HG03575 (cell line): ENCODE results near the gene SNAPC2.
"Not testable (repeated sequence)": the region's sequence is repeated elsewhere in the genome, so short reads cannot be mapped to it uniquely, and the experiment has no call there.

Experiments used
- ATAC-seq: cut with Tn5 transposase; IDR thresholded peaks from one replicate; pipeline ENCODE4 v1.9.1; 2021; ENCODE audit not compliant: unreplicated experiment, insufficient number of reproducible peaks, low FRiP score; ENCODE audit errors: extremely low read depth

Gene SNAPC2

DNA sequence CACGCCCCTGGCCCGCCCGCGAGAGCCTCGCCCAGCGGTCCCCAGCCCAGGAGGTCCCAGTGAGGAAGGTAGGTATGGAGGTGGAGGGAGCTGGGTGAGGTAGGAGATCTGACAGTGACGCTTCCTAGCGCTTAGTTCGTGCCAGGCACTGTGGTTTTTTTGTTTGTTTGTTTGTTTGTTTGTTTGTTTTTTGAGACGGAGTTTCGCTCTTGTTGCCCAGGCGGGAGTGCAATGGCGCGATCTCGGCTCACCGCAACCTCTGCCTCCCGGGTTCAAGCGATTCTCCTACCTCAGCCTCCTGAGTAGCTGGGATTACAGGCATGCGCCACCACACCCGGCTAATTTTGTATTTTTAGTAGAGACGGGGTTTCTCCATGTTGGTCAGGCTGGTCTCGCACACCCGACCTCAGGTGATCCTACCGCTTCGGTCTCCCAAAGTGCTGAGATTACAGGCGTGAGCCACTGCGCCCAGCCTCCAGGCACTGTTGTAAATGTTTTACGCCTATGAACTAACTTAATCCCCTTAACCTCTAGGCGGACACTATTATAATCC lies 2.0 kb upstream of the SNAPC2 start:
- not testable (repeated sequence) for ATAC-seq

DNA sequence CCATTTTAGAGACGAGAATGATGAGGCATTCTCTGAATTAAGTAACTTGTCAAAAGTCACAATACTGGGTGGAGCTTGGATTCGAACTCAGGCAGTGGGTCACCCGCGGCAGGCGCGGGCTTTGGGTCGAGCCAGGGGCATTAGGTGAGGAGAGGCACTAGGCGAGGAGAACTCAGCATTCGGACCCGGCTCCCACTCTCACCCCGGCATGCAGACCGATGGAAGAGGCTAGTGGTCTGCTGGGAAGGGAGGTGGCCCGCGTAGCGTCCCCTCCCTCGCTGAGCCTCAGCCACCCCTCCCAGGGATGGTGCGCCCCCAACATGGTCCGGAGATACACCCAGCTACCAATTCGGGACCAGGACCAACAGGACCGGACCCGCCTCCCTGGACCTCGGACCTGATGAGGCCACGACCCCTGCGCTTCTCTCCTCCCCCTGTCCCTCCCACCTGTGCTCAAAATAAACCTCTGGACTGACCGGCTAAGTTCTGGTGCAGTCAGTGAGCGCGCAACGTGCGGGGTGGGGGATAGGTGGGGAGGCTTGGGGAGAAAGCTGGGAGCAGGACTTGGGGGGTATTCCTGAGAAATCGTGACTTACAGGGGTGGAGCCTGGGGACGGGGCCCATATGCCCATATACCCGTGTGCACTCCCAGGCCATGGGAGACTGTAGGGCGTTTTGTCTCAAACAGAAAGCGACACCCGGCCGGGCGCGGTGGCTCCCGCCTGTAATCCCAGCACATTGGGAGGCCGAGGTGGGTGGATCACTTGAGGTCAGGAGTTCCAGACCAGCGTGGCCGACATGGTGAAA lies 1.3 kb upstream of the SNAPC2 start:
- no peak for ATAC-seq

DNA sequence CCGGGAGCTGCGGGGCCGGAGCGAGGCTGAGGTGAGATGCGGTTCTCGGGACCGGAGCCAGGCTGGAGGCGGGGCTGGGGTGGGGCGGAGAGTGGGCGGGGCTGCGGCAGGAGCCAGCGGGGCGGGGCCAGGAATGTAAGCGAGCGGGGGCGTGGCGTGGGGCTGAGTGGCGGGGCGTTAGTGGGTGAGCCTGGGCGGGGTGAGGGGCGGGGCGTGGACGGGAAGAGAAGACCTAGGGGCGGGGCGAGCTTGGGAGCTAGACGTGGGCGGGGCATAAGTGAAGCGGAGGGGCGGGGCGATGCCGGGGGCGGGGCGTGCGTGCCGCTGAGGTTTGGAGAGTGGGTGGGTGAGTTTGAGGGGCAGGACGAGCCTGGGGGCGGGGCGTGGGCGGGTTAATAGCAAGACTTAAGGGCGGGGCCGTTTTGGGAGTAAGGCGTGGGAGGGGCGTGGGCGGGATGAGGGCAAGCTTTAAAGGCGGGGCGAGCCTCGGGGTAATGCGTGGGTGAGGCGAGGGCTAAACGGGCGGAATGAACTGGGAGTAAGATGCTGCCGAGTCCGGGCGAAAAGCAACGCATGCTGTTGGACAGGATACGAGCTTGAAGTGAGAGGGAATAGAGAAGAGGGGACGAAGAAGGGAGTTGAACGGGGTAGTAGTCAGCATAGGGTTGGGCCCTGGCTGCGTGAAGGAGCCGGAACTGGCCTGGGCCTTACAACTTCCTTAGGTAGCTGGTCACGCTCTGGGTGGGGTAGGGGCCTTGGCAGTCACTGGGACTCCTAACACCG lies 572 bp downstream of the SNAPC2 start:
- no peak for ATAC-seq

DNA sequence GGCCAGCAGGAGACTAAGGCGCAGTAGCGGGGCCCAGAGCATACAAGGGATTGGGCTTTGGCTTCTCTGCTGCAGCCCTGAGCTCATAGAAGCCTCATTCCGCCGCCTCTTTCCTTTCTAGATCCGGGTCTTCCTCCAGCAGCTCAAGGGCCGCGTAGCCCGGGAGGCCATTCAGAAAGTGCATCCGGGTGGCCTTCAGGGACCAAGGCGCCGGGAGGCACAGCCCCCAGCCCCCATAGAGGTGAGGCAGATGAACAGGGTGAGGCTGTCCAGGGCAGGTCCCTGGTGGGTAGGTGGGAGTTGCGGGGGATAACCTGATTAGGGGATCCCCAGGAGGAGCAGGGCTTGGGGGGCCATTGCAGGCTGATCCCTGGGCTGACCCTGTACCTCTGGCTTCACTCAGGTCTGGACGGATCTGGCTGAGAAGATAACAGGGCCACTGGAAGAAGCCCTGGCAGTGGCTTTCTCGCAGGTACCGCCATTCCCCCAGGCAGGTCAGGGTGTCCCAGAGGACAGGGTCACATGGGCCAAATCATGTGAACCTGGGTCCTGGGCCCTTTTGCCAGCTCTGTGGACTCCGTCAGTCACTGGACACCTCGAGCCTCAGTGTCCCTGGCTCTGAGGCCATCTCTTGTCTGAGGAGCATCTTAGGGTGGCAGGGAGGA lies 1.3 kb downstream of the SNAPC2 start:
- no peak for ATAC-seq

DNA sequence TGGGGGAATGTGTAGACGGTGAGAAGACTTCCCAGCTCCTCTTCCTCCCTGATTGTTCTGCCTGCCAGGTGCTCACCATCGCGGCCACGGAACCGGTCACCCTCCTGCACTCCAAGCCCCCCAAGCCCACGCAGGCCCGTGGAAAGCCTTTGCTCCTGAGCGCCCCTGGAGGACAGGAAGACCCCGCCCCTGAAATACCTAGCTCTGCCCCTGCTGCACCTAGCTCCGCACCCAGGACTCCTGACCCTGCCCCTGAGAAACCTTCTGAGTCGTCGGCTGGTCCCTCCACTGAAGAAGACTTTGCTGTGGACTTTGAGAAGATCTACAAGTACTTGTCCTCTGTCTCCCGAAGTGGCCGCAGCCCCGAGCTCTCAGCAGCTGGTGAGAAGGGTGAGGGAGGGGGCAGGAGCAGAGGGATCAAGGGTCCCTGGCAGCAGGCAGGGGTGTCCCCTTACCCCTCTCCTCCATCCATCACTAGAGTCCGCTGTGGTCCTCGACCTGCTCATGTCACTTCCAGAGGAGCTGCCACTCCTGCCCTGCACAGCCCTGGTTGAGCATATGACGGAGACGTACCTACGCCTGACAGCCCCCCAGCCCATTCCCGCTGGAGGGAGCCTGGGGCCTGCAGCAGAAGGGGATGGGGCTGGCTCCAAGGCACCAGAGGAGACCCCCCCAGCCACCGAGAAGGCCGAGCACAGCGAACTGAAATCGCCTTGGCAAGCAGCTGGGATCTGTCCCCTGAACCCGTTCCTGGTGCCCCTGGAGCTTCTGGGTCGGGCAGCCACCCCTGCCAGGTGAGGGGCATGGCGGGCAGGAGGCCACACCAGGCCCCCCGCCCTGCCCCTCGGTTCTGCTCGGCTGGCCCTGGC lies 2.1 kb downstream of the SNAPC2 start:
- ATAC-seq = no peak

DNA sequence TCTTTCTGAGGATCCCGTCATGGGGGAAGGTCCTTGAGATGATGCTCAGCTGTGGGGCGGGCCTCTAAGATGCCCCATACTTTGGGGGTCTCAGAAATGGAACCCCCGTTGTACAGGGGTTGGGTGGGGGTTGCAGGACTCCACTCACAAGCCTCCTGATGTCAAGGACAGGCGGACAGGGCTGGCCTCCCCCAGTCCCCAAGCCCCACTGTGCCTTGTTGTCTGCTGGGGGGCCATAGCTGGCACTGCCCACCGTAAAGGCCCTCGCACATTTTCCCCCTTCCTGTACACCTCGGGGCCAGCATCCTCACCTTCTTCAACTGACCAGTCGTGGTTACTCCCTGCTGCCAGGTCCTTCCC lies 2.7 kb downstream of the SNAPC2 start:
- ATAC-seq = no peak

DNA sequence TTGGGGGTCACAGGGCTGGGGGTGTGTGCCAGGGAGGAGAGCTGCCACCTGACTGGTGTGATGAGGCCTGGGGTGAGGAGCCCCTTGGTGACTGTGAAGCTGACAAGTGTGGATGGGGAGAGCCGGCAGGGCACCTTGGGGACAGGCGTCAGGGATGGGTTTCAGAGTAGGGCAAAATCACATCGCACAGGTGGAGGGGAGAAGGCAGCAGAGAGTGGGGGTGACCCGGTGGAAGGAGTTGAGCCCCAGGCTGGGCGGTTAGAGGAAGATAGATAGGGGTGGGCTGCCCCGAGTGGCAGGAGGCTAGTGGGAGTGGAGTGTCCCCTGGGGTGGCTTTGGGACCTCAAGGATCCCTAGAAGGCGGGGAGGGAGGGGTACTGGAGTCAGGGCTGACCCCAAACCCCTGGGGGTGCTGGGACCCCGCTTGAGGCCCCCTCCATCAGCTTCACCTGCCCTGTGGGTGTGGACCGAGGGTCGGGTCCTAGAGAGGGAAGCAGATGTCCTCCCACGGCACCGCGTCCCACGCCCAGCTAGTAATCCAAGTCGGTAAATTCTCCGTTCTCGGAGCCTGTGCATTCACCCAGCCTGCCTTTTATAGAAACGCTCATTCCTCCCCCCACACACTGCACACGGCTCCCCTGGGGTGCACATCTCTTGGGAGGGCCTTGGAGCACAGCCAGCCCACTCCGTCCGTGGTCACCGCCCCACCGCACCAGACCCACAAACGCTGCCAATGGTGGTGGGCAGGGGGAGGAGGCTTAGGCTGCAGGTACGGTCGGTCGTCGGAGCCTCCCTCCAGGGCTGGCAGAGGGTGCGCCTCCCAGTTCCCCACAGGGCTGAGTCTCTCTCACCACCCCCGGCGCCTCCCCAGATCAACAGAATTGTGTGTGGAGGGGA lies 3.4 kb downstream of the SNAPC2 start:
- no peak for ATAC-seq

DNA sequence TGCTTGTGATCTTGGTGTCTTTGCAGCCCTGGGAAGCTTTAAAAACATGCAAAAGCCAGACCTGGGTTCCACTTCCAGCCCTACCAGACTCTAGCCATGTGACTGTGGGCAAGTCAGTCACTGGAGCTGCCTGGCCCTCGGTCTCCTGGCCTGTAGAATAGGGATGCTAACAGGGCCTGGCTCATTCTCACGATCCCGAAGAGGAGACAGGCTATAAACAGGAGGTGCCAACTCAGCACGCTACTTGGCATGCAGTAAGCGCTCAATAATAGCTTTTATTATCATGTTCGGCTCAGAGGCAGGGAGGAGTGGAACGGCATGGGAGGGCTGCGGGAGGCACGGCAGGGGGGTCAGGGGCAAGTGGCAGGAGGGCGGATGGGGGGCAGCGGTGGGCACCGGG lies 4.1 kb downstream of the SNAPC2 start:
- no peak for ATAC-seq

DNA sequence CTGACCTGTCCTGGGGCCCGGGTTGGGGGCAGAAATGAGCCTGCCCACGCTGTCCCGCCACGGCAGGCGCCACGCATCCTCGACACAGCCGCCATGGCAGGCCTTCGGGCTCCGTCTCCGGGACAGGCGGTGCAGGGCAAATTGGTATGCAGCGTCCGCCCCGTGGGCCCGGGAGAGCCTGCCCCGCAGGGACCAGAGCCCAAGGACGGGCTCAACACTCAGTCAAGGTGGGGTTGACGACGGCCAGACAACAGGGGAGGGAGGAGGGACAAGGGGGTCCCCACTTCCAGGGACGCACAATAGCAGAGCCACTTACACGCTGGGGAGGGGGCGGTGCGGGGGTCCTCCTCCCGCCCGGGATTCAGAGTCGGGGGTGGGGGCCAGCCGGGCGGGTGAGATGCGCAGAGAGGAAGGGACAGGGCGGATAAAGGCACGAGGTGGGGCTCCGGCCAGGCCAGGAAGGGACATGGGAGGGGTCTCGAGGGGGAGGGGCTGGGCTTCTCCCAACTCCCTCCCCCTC lies 4.6 kb downstream of the SNAPC2 start:
- no peak for ATAC-seq

DNA sequence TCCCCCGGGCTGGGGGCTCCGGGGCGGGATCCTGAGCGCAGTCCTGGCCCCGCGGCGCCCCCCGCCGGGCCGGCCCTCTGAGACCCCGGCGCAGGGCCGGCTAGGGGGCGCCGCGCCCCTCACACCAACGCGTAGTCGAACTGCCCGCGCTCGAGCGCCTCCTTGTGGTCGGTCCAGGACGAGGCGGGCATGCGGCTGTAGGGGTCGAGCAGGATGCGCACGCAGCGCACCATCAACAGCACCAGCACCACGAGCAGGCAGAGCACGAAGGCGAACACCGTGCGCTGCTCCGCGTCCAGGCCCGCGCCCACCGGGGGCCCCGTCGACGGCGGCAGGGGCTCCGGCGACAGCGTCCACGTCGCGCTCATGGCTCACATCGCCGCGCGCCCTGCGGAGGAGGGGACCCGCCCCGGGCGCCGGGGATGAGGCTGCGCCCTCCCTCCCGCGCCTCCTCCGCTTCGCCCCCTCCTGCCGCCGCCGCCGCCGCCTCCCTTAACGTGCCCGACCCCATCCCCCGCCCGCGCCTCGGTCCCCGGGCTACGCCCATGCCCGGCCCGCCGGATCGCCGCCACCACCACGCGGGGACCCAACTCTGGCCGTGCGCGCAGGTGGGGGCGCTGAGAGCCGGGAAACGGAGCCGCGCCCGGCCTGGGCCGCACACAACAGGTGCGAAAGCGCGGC lies 5.2 kb downstream of the SNAPC2 start:
- ATAC-seq = no peak

DNA sequence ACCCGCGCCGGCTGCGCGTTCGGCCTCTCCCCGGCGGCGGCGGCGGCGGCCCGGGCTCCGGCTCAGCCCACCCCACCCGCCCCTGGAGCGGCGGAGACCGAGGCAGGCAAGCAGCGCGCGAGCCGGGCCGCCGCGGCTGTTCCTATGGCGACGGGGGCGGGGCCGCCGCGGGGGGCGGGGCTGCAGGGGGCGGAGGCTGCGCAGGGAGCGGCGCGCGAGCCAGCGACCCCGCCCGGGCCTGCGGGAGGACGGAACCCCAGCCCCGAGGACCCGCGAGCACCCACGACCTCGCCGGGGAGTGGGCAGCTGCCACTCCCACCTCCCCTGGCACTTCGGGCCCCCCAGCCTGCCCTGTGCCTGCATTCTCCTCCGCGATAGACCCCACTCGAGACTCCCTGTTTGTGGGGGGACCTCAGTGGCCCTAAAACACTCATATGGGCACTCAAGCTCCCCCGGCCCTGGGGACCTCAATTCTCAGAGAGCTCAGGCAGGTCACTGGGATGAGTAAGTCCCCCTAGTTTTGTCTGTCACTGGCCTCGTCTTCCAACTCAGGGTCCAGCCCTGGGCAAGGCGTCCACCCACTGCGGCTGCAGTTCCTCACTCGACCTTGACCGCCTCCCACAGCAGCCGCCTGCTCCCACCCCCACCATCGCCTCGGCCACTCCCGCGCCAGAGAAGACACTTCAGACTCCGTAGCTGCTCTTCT lies 6.0 kb downstream of the SNAPC2 start, which contains the start of gene CTXN1:
Gene CTXN1 (minus strand): TSS at position 115 of the 706 bp plus-strand sequence. CDS start 597 bp downstream, outside the sequence.
- ATAC-seq = no peak

DNA sequence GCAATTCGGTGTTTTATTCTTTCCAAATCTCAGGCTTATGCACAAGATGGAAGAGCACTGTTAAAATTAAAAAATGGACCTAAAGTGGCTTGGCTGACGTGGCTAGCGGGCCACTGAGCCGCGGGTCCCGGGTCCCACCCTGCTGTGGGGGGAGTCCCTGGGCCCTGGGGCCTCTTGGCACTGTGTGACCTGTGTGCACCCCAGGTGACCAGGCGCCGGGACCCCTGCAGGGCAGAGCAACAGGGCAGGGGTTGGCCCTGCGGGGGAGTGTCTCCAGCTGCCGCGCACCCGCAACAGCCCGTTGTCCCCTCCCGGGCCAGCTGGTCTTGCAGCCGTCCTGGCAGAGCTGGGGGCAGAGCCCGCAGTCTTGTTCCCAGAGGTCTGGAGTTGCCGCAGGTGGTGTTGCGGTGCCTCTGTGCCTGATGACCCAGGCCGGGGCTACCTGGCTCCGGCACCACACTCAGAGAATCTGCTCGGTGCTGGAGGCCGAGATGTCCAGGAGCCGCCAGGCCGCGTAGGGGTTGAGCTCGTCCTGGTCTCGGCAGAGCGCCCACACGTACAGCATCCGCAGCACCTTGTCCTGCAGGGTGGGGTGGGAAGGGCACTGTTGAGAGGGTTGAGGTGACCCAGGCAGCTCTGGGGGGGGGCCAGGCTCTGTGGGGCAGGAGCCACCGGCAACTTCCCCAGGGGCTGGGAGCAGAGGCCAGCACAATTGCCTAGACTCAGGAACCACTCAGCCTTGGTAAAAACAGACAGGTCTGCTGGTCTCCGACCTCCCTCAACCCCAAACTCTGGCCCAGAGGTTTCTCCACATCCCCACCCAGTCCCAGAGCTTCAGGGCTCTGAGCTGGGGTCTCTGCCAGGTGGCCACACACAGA lies 6.8 kb downstream of the SNAPC2 start:
- ATAC-seq = no peak

DNA sequence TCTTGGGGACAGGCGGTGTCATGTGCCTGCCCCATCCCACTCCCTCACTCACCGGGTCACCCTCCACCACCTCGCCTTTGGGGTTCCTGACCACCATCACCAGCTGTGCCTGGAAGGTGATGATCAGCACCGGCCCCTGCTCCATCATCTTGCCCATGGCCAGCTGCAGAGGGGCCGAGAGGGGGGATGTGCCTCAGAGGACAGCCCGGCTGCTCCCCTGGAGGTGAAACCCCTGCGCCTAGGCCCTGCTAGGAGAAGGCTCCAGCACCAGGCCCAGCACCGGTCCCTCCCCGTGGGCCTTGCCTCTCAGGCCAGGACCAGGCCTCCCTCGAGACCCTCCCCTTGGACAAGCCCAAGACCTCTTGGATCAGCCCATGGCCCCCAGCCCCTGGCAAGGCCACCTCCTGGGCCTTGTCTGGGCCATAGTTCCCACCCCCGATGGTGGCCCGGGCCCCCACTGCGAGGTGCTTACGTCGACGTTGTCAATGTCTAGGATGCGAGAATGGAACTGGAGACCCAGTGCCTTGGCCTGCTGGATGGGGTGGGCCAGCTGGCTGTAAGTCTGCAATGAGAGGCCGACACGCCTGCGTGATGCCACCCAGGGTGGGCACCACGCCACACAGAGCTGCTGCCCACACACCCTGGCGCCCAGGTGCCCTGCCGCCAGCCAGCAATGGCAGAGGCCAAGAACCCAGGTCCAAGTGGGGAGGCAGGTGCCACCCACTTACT lies 7.6 kb downstream of the SNAPC2 start:
- no peak for ATAC-seq

DNA sequence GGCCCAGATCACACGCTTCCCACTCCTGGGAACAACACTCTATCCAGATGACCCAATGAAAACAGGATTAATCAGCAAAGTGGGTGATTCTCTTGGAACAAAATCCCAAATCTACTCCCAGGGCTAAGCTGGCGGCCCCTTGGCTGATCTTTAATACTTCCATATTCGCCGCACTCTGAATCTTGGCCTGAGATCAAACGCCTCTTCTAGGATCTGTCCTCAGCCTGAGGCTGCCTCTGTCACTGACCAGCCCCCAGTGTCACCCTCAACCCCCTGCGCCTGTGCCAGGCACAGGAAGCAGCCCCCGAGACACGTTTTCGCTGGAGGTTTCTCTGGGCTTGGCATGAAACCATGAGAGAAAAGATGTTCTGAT lies 8.2 kb downstream of the SNAPC2 start:
- ATAC-seq = no peak
